GM18867 (cell line): ENCODE measurements around the gene KIAA0408.

ENCODE experiments used
- ATAC-seq: cut with Tn5 transposase; IDR thresholded peaks from one replicate; pipeline ENCODE4 v1.9.1; 2021; ENCODE audit warnings: mild to moderate bottlenecking, moderate library complexity; ENCODE audit not compliant: unreplicated experiment

Gene KIAA0408

DNA sequence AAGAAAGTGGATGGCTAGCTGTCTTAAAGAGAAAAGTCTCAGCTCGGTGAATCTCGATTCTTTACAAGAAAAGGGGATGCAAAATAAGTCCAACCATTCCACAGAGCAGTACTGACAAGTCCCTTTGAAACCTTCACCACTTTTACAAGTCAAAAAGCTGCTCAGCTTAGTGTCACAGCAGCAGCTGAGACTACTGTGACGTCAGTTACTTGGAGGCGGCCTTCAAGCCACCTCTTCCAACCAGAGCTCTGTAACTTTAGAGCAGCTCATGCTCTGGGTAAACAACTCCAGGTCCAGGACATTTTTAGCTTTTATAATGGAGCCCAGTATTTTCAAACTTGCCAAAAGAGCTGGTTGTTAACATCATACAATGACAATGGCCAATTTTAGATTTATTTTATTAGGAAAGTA is at the start of gene KIAA0408:
Gene KIAA0408, minus strand, starts transcription at position 159 of the 411 bp plus-strand sequence. CDS start 5,408 bp downstream, outside the sequence.
- ATAC-seq: peak; percentile 46

DNA sequence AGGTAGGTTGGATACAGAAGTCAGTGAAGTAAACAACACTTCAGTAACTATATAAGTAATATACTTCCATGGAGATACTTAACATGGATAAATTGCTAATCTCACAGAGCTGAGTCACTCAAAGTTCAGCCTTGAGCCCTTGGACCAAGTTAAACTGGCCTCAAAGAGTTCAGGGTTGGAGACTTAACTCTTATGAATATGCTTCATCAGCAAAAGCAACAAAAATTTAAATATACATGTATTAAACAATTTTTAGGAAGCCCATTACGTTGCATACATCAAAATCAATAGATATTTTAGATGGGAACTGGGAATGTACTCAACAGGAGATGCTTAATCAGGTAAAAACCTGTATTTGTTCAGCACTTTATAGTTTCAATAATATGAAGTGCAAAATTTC is 47.7 kb upstream of the KIAA0408 start:
- no peak for ATAC-seq

DNA sequence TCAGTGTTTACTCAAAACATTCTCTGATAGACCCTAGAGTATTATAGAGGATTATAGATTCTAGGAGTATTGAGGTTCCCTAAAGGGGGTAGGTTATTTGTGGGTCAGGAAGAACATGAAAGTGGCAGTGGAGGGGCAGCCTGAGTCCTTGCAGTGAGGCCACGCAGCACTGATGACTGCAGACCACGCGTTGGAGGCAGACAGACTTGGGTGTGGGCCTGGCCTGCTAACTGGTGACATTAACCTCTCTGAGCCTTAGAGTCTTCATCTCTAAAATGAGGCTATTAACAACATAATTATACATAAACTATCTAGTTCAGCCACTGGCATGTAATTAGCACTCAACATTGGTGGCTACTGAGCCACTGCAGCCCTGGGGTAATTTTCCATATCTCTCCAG is 43.8 kb upstream of the KIAA0408 start:
- no peak for ATAC-seq

DNA sequence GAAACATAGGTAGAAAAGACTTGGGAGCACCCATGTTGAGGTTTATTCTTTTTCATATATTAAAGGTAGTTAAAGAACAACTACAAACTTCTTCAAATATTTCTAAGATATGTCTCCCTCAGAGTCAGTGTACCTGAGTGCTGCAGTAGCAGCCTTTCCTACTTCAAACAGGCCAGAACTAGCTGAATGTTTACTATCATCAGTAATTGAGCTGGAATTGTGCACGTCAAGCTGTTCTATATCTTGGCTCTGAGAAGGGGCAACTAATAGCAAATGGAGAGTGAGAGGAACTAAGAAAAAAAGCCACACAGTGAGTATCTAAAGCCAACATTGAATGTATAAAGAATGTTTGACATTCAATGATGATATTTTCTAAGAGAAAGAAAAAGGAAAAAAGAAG is 38.2 kb upstream of the KIAA0408 start:
- ATAC-seq: no peak

DNA sequence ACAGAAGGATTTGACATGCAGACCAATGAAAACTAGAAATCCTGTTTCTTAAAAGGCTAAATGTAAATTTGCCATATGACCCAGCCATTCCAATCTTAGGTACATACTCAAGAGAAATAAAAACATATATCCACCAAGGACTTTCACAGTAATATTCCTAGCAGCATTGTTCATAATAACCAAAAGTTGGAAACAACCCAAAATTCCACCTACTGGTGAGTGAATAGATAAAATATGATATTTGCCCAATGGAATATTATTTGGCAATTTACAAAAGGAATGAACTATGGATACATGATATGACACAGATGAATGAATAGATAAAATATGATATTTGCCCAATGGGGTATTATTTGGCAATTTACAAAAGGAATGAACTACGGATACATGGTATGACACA is 37.3 kb upstream of the KIAA0408 start:
- no peak for ATAC-seq

DNA sequence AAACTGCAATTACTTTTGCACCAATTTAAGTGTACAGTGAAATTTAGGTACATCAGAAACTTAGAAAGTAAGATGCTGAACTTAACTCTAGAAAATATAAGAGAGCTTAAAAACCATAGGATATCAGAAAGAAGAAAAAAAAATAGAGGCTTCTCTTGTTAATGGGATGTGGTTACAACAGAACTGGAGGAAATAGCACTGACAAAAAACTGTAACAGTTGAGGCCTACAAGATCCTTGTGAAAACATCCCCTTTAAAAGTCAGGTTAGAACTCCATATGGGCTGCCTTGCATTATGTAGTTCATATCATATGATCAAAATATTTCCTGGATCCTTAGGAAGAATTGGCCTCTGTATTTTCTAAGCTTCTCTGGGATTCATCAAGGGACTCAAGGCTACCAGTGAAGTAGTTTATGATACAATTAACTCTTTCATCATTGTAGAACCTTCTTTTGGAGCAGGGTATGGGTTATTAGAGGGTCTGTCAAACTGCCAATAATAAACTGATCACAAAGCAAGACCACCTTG is 35.1 kb upstream of the KIAA0408 start:
- no peak for ATAC-seq

DNA sequence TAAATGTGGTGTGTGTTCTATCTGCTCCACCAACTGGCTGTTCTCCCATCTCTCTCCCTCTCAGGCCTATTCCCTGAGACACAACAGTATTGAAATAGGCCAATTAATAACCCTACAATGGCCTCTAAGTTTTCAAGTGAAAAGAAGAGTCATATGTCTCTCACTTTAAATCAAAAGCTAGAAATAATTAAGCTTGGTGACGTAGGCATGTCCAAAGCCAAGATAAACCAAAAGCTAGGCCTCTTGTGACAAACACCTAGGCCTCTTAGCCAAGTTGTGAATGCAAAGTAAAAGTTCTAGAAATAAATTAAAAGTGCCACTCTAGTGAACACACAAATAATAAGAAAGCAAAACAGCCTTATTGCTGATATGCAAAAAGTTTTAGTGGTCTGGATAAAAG is 30.1 kb upstream of the KIAA0408 start:
- ATAC-seq: no peak

DNA sequence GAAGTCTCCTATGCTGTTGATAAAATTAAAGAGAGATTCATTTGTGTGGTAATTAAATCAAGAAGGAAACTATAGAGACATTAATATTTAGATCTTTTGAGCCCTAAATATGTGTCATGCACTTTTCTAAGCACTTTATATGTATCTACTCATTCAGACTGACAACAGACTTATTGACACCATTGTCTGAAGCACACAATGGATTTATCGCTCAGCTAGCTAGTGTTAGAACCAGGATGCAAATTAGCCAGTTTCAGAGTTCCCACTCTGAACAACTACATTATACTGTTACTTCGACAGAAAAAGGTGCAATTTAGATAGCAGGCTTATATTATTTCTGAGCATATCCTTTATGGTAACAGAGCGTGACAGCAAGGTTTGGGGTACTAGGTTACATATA is 27.7 kb upstream of the KIAA0408 start:
- no peak for ATAC-seq

DNA sequence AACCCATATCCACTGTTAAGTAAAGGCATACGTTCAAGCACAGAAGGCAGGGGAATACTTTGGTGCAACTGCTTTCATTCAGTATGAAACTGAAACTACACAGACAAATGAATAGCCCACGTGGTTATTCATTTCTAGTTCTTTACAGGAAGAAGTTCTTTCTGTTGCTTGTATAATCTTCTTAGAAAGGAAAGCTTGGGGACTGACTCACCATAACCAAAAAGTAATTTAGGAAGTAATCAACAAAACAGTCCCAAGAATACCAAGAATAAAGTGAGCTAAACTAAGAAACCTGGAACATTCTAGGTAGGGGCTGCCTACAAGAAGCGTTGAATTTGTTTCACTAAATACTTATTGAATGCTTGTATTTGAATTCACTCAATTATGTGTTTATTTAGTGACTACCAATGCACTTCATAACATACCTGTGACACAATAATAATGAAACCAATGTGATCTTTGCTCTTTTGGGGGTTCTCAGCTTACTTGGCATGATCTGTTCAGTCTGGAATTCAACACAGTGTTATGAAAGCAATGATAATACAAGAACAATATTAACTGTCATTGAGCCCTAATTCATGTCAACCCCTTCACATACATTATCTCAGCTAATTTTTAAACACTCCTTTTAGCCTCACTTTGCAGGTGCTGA is 25.1 kb upstream of the KIAA0408 start:
- peak; percentile 100 for ATAC-seq

DNA sequence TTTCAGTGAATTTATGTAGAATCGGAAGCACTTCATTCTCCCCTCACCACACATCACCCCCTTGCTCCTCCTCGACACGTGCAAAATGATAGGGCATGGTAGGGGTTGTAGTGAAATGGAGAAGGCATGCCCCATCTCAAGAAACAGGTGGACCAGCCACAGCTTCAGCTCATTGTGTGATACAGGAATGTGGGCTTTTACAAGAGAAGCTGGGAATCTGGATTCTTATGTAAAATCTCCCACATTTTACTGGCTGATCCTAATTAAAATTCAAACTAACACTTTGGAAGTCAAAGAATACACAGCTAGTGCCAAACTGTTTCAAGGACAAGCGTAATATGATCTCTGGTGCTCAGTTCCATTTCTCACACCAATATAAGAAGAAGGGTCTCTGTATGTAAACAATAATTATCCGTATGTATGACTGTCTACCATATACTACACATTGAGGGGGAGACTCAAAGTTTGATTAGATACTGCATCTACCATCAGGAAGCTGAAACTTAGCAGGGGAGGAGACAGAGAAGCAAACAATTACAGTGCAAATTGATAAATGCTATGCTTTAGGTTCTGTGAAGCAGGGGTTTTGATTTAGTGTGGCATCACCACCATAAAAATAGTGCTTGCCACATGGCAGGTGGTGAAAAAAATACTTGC is 24.3 kb upstream of the KIAA0408 start:
- peak; percentile 22 for ATAC-seq

DNA sequence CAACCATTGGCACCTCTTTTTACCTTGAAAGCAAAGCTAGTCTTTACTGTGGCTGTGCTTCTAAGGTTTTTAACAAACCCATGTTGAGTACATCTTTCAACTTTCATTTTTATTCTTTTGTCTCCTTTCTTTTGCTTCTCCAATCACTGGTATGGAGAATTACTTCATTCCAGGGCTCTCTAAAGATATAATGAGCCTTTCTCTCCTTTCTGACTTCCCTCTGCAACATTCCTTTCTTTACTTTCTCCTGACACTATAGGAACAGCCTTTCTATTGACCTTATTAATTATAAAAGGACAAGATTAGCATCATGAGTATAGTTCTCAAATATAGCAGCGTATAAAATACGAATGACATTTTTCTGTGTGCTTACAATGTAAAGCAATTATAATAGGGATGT is 23.1 kb upstream of the KIAA0408 start:
- ATAC-seq: no peak

DNA sequence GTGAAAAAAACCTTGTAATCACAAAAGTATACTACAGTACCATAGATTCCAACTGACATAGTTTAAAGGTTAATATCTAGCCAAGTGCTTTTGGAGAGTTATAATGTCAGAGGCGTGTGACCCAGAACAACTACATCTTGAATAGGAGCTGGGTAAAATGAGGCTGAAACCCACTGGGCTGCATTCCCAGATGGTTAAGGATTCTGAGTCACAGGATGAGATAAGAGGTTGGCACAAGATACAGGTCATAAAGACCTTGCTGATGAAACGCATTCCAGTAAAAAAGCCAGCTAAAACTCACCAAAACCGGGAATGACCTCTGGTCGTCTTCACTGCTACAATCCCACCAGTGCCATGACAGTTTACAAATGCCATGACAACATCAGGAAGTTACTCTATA is 22.4 kb upstream of the KIAA0408 start:
- no peak for ATAC-seq

DNA sequence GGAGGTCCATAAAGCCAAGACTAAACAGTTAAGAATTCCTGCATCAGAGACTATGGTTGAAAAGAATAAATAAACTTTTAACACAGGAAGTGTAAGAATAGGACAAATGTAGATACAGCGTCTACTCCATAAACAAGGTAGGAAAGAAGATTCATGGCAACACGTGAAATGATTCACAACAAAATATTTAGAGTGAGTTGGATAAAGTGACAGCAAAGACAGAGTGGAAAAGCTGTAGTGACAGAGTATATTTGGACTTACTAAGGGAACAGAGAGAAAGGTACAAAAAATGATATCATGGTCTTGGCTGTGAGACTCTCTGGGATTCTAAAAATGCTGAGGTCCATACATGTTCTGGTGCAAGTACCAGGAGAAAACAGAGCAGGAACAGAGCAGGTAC is 21.9 kb upstream of the KIAA0408 start:
- no peak for ATAC-seq

DNA sequence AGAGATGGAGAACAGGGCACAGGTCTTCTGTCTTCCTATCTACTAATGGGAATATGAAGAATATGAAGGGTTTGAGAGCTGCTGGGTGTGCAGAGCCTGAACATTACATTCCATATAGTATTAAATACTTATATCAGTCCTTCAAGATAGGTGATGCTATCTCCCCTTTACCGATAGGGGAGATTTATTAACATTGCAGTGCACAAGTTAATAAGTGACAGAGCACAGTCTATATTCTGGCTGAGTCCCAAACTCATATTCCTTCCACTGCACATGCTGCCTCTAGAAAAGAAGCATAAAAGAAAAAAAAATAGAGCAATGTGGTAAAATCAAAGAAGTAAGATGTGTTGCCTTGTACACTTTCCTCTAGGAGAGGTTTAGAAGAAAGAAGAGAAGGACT is 18.5 kb upstream of the KIAA0408 start:
- no peak for ATAC-seq

DNA sequence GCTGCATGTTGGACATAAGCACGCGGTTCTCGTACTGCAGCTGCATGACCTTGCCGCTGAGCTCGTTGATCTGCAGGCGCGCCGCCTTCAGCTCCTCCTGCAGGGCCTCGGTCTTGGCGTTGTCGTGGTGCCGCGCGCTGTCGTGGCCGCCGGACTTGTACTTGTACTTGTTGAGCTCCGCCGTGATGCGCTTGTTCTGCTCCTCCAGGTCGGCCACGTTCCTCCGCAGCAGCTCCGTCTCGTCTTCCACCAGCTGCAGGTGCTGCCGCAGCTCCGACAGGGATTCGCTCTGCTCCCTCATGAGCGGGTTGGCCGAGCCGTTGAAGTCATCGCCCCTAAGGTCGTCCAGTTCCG is 16.6 kb upstream of the KIAA0408 start:
- no peak for ATAC-seq

DNA sequence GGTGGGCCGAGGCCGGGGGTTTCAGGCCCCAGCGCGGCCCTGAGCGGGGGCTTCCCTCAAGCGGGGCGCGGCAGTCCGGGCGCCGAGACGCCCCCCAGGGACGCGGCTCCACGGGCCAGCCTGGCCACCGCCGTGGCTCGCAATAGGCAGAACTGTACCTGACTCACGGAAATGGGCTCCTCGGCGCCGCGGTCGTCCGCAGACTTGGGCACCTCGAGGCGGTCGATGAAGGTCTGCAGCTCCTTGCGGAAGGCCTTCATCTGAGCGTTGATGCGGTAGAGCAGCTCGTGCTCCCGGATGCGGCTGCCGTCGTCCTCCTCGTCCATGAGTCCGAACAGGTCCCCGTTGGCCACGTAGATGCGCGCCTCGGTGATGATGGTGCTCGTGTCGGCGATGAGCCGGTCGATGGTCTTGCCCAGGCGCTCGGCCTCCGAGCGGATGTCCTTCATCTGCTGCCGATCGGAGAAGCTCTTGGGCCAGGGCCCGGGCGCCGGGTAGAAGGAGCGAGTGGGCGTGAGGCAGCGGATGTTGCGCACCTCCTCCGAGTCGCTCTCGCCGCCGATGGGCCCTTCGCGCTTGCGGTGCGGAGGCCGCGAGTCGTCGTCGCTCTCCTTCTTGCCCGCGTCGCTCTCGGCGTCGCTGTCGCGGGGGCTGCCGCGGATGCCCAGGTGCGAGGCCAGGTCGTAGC is 16.1 kb upstream of the KIAA0408 start:
- ATAC-seq: no peak

DNA sequence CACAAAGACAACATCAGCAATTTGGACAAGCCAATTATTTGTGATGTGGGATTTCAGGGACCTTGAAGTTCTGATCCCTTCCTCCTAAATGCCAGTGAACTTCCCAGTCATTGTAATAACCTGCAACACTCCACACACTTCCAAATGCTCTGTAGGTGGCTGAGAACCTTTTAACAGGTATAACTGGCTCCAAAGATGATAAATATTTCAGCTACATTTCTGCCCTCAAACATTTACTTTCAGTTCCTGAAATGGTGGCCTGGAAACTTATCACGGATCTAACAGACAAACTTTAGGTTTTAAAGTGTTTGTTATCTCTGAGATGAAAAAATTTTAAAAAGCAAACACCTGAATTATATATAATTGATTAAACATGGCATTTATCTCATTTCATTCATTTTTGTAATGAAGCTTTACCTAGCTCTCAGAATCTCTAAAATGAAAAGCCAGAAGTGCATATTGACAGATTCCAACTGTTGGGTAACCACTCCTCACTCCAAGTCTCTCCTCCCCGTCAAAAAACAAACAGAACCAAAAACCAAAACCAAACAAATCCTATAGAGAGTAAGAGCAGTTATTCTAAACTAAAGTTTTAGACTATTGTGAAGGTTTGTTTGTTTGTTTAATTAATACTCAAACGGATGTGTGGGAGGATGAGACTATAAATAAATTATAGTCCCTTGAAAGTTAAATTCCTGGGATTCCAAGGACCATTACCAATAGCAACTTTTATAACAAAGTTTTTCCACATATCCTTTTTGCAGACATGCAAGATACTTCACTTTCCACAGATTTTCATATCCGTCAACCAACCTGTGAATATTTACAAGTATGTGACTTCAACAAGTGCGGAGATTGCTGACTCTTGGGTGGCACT is 12.4 kb upstream of the KIAA0408 start:
- ATAC-seq: peak; percentile 64

DNA sequence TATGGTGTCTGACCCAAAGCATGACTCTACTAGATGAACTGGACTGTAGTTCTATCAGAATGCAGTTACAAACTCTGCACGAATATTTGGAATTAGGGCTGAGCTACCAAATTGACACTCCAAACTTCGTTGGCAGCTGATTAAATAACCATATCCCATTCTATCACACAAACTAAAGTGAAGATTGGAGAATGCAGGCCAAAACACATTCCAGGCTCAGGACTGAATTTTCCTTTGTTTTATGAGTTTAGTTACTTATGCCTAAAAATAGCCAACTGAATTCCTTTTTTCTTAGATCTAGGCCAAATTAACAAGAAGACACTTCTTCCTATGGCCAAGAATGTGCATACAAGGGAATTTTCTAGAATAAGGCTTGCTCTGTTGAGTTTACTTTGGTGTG is 9.7 kb upstream of the KIAA0408 start:
- no peak for ATAC-seq

DNA sequence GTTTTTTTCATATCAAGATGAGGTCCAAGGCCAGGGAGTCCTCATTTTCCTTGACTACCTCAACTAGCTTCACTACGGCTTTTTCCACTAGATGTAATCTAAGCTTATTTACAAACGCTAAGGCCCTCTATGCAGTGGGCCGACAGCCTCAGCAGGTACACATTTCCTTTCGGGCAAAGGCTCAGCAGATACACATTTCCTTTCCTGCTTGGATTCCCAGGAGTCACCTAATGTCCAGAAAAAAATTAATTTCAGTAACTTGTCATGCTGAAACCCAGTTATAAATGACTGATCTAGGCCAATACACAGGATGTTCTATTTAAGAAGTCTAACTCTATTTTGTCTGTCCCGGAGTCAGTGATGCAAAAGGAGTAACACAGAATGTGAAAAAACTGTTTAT is 7.2 kb upstream of the KIAA0408 start:
- no peak for ATAC-seq

DNA sequence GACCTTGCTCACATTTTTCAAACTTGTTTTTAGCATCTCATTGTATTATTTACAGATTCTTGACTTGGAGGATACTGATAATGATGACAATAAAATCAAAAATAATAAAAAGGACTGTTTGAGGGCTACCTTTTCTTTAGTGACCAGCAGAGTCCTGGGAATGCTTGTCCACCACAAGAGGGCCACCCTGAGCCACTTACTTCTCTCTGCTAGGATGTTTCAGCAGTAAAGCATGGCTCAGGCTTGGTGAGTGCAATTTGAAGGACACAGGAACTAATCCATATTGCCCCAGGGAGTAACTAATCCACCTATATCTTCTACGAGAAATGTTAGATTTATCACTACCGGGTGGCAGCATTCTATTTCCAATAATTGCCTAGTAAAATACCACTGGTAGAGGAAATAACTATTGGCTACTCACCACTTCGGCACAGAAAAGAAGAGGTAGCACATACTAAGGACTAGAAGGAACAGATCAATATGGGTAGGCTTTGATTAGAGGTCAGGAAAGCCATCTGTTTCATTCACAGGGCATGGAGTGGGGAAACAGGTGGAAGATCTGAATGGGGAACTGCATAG is 5.8 kb upstream of the KIAA0408 start:
- ATAC-seq: peak; percentile 89
